Glomerular endothelial cell (primary cell): ENCODE measurements around the gene SLC36A3. TPM values are rescaled to one million over a fixed set of nuclear protein-coding genes. Genes with fewer than 3 reads are reported as not detected.
"Not testable (repeated sequence)": the region's sequence is repeated elsewhere in the genome, so short reads cannot be mapped to it uniquely, and the experiment has no call there.

Source experiments
- DNase-seq: peaks from one replicate; pipeline ENCODE4 v3.0.0-alpha.2; 2011; ENCODE audit warnings: low read depth, low spot score; ENCODE audit errors: extremely low read depth
- total RNA-seq: library from RNA; depleted of rRNA; stranded (reverse); fragments of >200 nt; gene quantifications from 2 replicates; pipeline ENCODE4 v1.2.3, GENCODE V29; 2015

The SLC36A3 gene
- total RNA-seq, 1 donor from 2014 or later, result not detected

- not testable (repeated sequence) for DNase-seq
Measured at GRCh38 chr5:151309266-151309665, 5.7 kb upstream of the SLC36A3 start.

GRCh38 chr5:151298063-151298855 lies 5.3 kb downstream of the SLC36A3 start:
- no peak for DNase-seq

- DNase-seq, result no peak
Measured at GRCh38 chr5:151296974-151297373, 6.6 kb downstream of the SLC36A3 start.

DNA sequence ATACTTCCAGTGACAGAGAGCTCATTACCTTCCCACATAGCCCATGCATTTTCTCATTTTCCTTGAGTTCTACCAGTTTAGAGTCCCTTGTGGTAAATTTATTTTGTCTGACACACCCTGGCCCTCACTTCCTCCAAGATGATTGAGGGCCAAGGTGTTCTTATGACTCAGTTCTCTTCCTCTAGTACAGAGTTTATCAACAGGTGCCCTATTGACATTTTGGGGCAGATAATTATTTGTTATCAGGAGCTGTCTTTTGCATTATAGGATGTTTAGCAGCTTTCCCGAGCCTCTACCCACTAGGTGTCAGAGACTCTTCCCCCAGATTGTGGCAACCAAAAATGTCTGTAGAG lies 7.1 kb downstream of the SLC36A3 start:
- DNase-seq, result no peak

- DNase-seq, result no peak
Measured at GRCh38 chr5:151295791-151296477, 7.6 kb downstream of the SLC36A3 start.

DNA sequence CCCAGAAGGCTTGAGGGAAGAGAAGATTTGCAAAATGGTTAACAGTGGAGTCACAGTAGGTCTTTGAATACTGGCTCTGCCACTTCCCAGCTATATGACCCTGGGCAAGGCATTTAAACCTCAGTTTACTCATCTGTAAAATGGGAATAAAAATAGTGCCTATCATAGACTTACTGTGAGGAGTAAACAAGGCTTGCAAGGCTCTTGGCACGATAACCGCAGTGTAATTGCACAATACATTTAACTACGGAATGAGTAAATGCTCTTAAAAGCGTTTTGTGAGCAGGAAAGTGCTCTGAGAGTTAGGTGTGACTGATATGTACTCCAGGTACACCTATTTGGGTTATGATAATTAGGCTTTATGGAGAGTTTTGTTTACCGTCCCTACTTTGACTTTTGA lies 8.4 kb downstream of the SLC36A3 start:
- DNase-seq, result no peak

- no peak for DNase-seq
Measured at GRCh38 chr5:151293624-151294023, 9.9 kb downstream of the SLC36A3 start.

GRCh38 chr5:151288180-151288579 lies 15.4 kb downstream of the SLC36A3 start:
- no peak for DNase-seq

DNA sequence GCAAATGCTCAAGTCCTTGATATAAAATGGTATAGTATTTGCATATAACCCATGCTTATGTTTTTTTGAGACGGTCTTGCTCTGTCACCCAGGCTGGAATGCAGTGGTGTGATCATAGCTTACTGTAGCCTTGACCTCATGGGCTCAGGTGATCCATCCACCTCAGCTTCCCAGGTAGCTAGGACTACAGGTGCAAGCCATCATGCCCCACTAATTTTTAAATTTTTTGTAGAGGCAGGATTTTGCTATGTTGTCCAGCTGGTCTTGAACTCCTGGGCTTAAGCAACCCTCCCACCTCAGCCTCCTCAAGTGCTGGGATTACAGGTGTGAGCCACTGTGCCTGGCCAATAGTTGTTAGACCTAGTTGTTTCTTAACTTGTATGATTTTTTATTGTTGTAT lies 17.3 kb downstream of the SLC36A3 start:
- DNase-seq, result no peak

DNA sequence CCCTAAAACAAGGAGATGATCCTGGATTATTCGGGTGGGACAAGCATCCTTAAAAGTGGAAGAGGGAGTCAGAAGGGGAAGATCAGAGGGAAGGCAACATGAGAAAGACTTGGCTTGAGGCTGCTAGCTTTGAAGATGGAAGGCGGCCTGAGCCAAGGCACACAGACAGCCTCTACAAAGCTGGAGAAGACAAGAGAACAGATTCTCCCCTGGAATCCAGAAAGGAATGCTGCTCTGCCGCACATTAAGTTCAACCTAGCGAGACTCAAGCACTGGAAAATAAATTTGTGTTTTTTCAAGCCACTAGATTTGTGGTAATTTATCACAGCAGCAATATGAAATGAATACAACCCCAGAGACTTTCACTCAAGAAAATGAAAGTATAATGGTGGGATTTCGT lies 17.9 kb downstream of the SLC36A3 start:
- DNase-seq, result no peak

- DNase-seq, result no peak
Measured at GRCh38 chr5:151284392-151284967, 19.1 kb downstream of the SLC36A3 start.

DNA sequence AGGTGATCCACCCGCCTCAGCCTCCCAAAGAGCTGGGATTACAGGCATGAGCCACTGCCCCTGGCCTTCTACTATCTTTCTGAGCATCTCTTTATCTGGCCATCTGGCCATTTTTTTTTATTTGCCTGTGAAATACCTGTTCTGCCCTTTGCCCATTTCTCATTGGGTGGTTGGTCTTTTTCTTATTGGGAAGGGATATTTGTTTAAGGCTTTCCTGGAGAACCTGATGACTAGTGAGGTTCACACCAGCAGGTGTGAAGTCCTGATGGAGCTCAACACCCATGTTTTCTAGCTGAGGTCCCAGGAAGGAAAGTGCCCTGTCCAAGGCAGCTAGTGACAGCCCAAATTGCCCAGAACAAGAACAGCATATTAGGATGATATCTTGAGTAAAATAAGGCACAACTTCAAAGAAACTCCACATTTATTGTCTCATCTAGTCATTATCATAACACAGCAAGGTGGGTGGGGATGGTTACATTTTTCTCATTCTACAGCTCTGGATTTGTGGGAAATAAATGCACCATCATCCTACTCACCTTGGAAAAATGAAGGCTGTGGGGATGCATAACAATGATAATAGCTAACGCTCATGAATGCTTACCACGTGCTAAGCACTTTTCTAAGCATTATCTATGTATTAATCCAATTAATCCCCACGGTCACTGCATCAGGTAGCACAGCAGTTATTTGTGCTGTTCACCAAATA lies 20.3 kb downstream of the SLC36A3 start:
- DNase-seq, result no peak

DNA sequence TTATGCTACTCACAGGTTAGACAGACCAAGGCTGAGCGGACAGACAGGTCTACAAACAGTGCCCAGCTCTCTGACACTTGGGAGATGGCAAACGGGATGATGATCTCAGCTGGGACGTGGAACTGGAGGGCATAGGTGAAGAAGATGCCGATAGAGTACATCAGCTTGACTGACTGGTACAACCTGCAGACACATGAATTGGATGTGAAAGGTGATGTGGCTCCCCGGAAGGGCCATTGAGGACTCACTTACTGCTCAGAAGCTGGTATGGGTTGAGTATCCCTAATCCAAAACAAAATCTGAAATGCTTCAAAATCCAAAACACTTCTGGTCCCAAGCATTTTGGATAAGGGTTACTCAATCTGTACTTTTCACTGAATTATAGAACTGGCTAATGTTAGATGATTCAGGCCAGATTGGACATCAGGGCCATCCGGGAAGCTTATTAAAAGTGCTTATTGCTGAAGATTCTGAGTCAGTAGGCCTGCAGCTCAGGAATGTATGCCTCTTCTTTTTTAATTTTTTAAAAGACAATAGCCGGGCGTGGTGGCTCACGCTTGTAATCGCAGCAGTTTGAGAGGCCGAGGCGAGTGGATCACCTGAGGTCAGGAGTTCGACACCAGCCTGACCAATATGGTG lies 22.4 kb downstream of the SLC36A3 start:
- no peak for DNase-seq

GRCh38 chr5:151280443-151280842 lies 23.1 kb downstream of the SLC36A3 start:
- DNase-seq, result no peak

- DNase-seq, result no peak
Measured at GRCh38 chr5:151278845-151279244, 24.7 kb downstream of the SLC36A3 start.

- no peak for DNase-seq
Measured at GRCh38 chr5:151275803-151276202, 27.8 kb downstream of the SLC36A3 start.

DNA sequence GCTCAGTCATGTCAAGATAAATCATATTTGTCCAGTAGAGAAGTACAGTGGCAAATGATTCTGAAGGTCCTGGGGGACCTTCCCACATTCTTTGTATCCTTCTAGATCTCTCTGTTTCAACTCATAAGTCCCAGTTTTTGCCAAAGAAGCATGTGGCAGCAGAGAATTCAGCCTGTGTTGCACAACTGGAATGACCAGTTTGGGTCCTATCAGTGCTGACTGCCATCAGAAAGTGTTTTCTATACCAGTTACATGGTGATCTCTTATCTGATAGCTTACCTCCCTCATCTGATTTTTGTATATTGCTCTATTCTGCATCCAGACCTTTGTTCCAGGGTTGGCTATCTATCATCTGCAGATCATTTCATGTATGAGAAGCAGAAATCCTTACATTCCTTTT lies 28.9 kb downstream of the SLC36A3 start:
- DNase-seq, result no peak

GRCh38 chr5:151271336-151271735 lies 32.2 kb downstream of the SLC36A3 start:
- no peak for DNase-seq

DNA sequence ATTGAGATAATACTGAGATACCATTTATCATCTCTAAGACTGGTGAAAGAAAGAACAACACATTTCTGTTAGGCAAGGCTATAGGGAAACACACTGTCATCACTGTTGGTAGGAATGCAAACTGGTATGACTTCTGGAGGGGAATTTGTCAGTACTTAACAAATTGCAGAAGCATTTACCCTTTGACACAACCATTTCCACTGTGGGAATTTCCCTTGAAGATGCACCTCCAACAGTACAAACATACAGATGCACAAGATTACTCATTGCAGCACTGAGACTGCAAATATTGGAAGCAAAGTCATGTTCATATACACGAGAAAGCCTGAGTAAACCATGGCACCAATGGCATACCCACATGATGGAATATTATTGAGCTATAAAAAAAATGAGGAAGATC lies 33.0 kb downstream of the SLC36A3 start:
- DNase-seq, result no peak

- no peak for DNase-seq
Measured at GRCh38 chr5:151267491-151268260, 35.9 kb downstream of the SLC36A3 start.
